Uterus (tissue), 4 donors: Measurements from ENCODE around the gene GIMAP6. TPM values are rescaled to one million over a fixed set of nuclear protein-coding genes. Genes with fewer than 3 reads are reported as not detected.

Experiments used
- DNase-seq, 2 donors: peaks; one replicate each; pipeline ENCODE4 v3.0.0-alpha.2; 2019 to 2020
- H3K27ac ChIP-seq, 2 donors: fragments of 200-600 bp; sonication (generic); 1 replicate in 1 of 2; 2 replicates in 1 of 2; pipeline ENCODE4 v1.5.1; 2016 to 2018
- H3K27me3 ChIP-seq, 2 donors: fragments of 200-600 bp; sonication (generic); one replicate each; pipeline ENCODE4 v1.5.1; 2018 to 2019; ENCODE audit warnings: control low read depth in 1 of 2
- H3K36me3 ChIP-seq, 2 donors: fragments of 200-600 bp; sonication (generic); one replicate each; pipeline ENCODE4 v1.5.1; 2019; ENCODE audit warnings: control low read depth in 1 of 2
- H3K4me1 ChIP-seq, 2 donors: fragments of 200-600 bp; sonication (generic); one replicate each; pipeline ENCODE4 v1.5.1; 2018 to 2019; ENCODE audit warnings: control low read depth in 1 of 2
- H3K4me3 ChIP-seq, 2 donors: fragments of 200-600 bp; sonication (generic); 1 replicate in 1 of 2; 2 replicates in 1 of 2; pipeline ENCODE4 v1.5.1; 2018 to 2019; ENCODE audit warnings: mild to moderate bottlenecking in 1 of 2
- H3K9me3 ChIP-seq, 2 donors: fragments of 200-600 bp; sonication (generic); one replicate each; pipeline ENCODE4 v1.5.1; 2019; ENCODE audit warnings: control low read depth in 1 of 2
- CTCF ChIP-seq, 4 experiments: fragments of 200-600 bp in 2 of 4; fragments of 450-650 bp in 2 of 4; sonication (generic) in 2 of 4; IDR thresholded peaks; one replicate each; pipeline ENCODE4 v1.5.1; 2016 to 2019; ENCODE audit warnings: antibody characterized with exemption in 4 of 4, mild to moderate bottlenecking in 2 of 4, moderate library complexity in 1 of 4
- POLR2A ChIP-seq, 2 donors: fragments of 450-650 bp; IDR thresholded peaks; one replicate each; pipeline ENCODE4 v1.6.1; 2016; ENCODE audit warnings: antibody characterized with exemption in 2 of 2, mild to moderate bottlenecking in 1 of 2, moderate library complexity in 1 of 2
- intact Hi-C: fragments of 100-400 bp; cut with DNase I; formaldehyde crosslinking; loops from one replicate; pipeline ENCODE4 v1.15.1; 2023; ENCODE audit warnings: low total_unique reads
- total RNA-seq, 4 donors: library from RNA; depleted of rRNA in 3 of 4; stranded (reverse); fragments of >200 nt in 3 of 4; gene quantifications; one replicate each; pipeline versions ENCODE4 v1.1.0 to v1.2.4, GENCODE V29; 2014 to 2023
- donor health status: DM: yes; HTN: yes; CAD: no.

Gene GIMAP6
- total RNA-seq, 4 donors from 2014 or later = 37.3 to 71.0 (median 60.9) TPM

- intact Hi-C loops = no loop called here
- DNase-seq = no peak
- H3K27me3 ChIP-seq = no peaks in the 10 kb centered on the region
- peaks cover 0 to 6% of the 10 kb centered on the region in 2 donors for H3K9me3 ChIP-seq
- no peaks in the 10 kb centered on the region for H3K36me3 ChIP-seq
- no peaks in the 10 kb centered on the region for H3K4me1 ChIP-seq
- no peak overlapping the region for H3K4me3 ChIP-seq
- TF ChIP-seq CTCF (IDR thresholded peaks at IDR 0.05) = no peak
- no peak for TF ChIP-seq POLR2A (IDR thresholded peaks at IDR 0.05)
- no peak overlapping the region for H3K27ac ChIP-seq
These were observed 9.7 kb upstream of the GIMAP6 start for GRCh38 chr7:150641854-150642253.

GRCh38 chr7:150633926-150634325 lies 1.7 kb upstream of the GIMAP6 start:
- H3K27ac ChIP-seq = peak overlapping the region in 1 of 2 donors; percentile 79

GRCh38 chr7:150631084-150631826 lies 930 bp downstream of the GIMAP6 start:
- Histone ChIP-seq H3K9me3 (no peaks in the 10 kb centered on the region), H3K36me3 (no peaks in the 10 kb centered on the region), H3K27me3 (no peaks in the 10 kb centered on the region), H3K27ac (peak overlapping the region; percentile 64 to 79), H3K4me1 (no peaks in the 10 kb centered on the region), H3K4me3 (peak overlapping the region; percentile 11 to 26)
- intact Hi-C loops = no loop called here
- peak in 1 of 2 donors; percentile 51 for DNase-seq
- TF ChIP-seq CTCF (IDR thresholded peaks at IDR 0.05) (no peak), POLR2A (IDR thresholded peaks at IDR 0.05) (no peak)

More at GRCh38 chr7:150633926-150634325, 1.7 kb upstream of the GIMAP6 start:
- no peak for TF ChIP-seq POLR2A (IDR thresholded peaks at IDR 0.05)
- no peak for TF ChIP-seq CTCF (IDR thresholded peaks at IDR 0.05)
- Histone ChIP-seq H3K27me3 (no peaks in the 10 kb centered on the region), H3K36me3 (no peaks in the 10 kb centered on the region), H3K4me3 (no peak overlapping the region), H3K4me1 (no peaks in the 10 kb centered on the region), H3K9me3 (peaks cover 0 to 3% of the 10 kb centered on the region in 2 donors)
- intact Hi-C loops = no loop called here
- DNase-seq = no peak

GRCh38 chr7:150629347-150629746 lies 2.8 kb downstream of the GIMAP6 start:
- H3K9me3 ChIP-seq = no peaks in the 10 kb centered on the region
- TF ChIP-seq POLR2A (IDR thresholded peaks at IDR 0.05) (peak in 1 of 2 donors; percentile 24), CTCF (IDR thresholded peaks at IDR 0.05) (no peak)
- peak in 1 of 2 donors; percentile 69 for DNase-seq
- no peaks in the 10 kb centered on the region for H3K36me3 ChIP-seq
- no peak overlapping the region for H3K4me3 ChIP-seq
- intact Hi-C loops = no loop called here
- no peaks in the 10 kb centered on the region for H3K4me1 ChIP-seq
- peak overlapping the region; percentile 64 to 79 for H3K27ac ChIP-seq
- no peaks in the 10 kb centered on the region for H3K27me3 ChIP-seq

GRCh38 chr7:150627959-150628358 lies 4.2 kb downstream of the GIMAP6 start:
- H3K4me3 ChIP-seq = no peak overlapping the region
- intact Hi-C loops = no loop called here
- no peaks in the 10 kb centered on the region for H3K27me3 ChIP-seq
- DNase-seq = no peak
- H3K27ac ChIP-seq = peak overlapping the region; percentile 58 to 68
- H3K36me3 ChIP-seq = no peaks in the 10 kb centered on the region
- H3K9me3 ChIP-seq = no peaks in the 10 kb centered on the region
- no peaks in the 10 kb centered on the region for H3K4me1 ChIP-seq
- TF ChIP-seq POLR2A (IDR thresholded peaks at IDR 0.05) = no peak
